GM12801 (cell line): Measurements from ENCODE around the gene PSMD3.

ENCODE experiments used
- CTCF ChIP-seq: IDR thresholded peaks from one replicate; pipeline ENCODE4 v1.5.1; 2011; ENCODE audit warnings: control low read depth; ENCODE audit not compliant: insufficient read length; ENCODE audit errors: extremely low read depth

Gene PSMD3

GRCh38 chr17:39963829-39964228 is 16.8 kb upstream of the PSMD3 start:
- TF ChIP-seq CTCF: no peak

- TF ChIP-seq CTCF: no peak
Observed at GRCh38 chr17:39965017-39965699, 15.4 kb upstream of the PSMD3 start.

- no peak for TF ChIP-seq CTCF
Observed at GRCh38 chr17:39966771-39967170, 13.8 kb upstream of the PSMD3 start.

- no peak for TF ChIP-seq CTCF
Observed at GRCh38 chr17:39968761-39969160, 11.8 kb upstream of the PSMD3 start.

- TF ChIP-seq CTCF: no peak
Observed at GRCh38 chr17:39969375-39969774, 11.2 kb upstream of the PSMD3 start.

GRCh38 chr17:39970157-39970692 is 10.4 kb upstream of the PSMD3 start:
- no peak for TF ChIP-seq CTCF

- no peak for TF ChIP-seq CTCF
Observed at GRCh38 chr17:39971076-39971603, 9.5 kb upstream of the PSMD3 start.
